ENCODE data around the gene FLRT2. TPM values are rescaled to one million over a fixed set of nuclear protein-coding genes. Genes with fewer than 3 reads are reported as not detected.

The FLRT2 gene
- total RNA-seq, 1 experiment from 2014 or later: not detected

- no peak overlapping the region for H3K4me3 Mint-ChIP-seq (ENCODE audit: low read depth, unreplicated experiment)
- intact Hi-C loops (cut with micrococcal nuclease; ENCODE audit: unreplicated experiment): no loop called here
- BruUV-seq (replicated peaks): no TSS peak
- H3K9me3 Mint-ChIP-seq (ENCODE audit: low read depth, unreplicated experiment): peaks cover 11% of the 10 kb centered on the region
- no peak for DNase-seq
- no peak for TF ChIP-seq CTCF (IDR thresholded peaks at IDR 0.05; ENCODE audit: unreplicated experiment)
- H3K27ac Mint-ChIP-seq (ENCODE audit: unreplicated experiment): no peak overlapping the region
- no peaks in the 10 kb centered on the region for H3K4me1 Mint-ChIP-seq (ENCODE audit: low read depth, unreplicated experiment)
- no peaks in the 10 kb centered on the region for H3K27me3 Mint-ChIP-seq (ENCODE audit: unreplicated experiment)
- H3K36me3 Mint-ChIP-seq (ENCODE audit: insufficient read depth, unreplicated experiment): no peaks in the 10 kb centered on the region
- CTCF ChIA-PET: no interaction called here
Measured at GRCh38 chr14:85616386-85616885, 86.5 kb downstream of the FLRT2 start.

GRCh38 chr14:85616886-85617285 is 86.9 kb downstream of the FLRT2 start:
- no peak for TF ChIP-seq CTCF (IDR thresholded peaks at IDR 0.05; ENCODE audit: unreplicated experiment)
- Mint-ChIP-seq H3K9me3 (ENCODE audit: low read depth, unreplicated experiment) (peaks cover 8% of the 10 kb centered on the region), H3K4me1 (ENCODE audit: low read depth, unreplicated experiment) (no peaks in the 10 kb centered on the region), H3K27ac (ENCODE audit: unreplicated experiment) (no peak overlapping the region), H3K36me3 (ENCODE audit: insufficient read depth, unreplicated experiment) (no peaks in the 10 kb centered on the region), H3K27me3 (ENCODE audit: unreplicated experiment) (no peaks in the 10 kb centered on the region), H3K4me3 (ENCODE audit: low read depth, unreplicated experiment) (no peak overlapping the region)
- DNase-seq: no peak
- CTCF ChIA-PET: no interaction called here
- no TSS peak for BruUV-seq (replicated peaks)
- intact Hi-C loops (cut with micrococcal nuclease; ENCODE audit: unreplicated experiment): no loop called here

- Mint-ChIP-seq H3K27me3 (ENCODE audit: unreplicated experiment) (no peaks in the 10 kb centered on the region), H3K27ac (ENCODE audit: unreplicated experiment) (no peak overlapping the region), H3K4me3 (ENCODE audit: low read depth, unreplicated experiment) (no peak overlapping the region), H3K36me3 (ENCODE audit: insufficient read depth, unreplicated experiment) (no peaks in the 10 kb centered on the region), H3K4me1 (ENCODE audit: low read depth, unreplicated experiment) (no peaks in the 10 kb centered on the region), H3K9me3 (ENCODE audit: low read depth, unreplicated experiment) (peaks cover 8% of the 10 kb centered on the region)
- no TSS peak for BruUV-seq (replicated peaks)
- CTCF ChIA-PET: no interaction called here
- DNase-seq: no peak
- intact Hi-C loops (cut with micrococcal nuclease; ENCODE audit: unreplicated experiment): no loop called here
- no peak for TF ChIP-seq CTCF (IDR thresholded peaks at IDR 0.05; ENCODE audit: unreplicated experiment)
Measured at GRCh38 chr14:85617791-85618190, 87.8 kb downstream of the FLRT2 start.

GRCh38 chr14:85618390-85618789 is 88.4 kb downstream of the FLRT2 start:
- no peaks in the 10 kb centered on the region for H3K27me3 Mint-ChIP-seq (ENCODE audit: unreplicated experiment)
- H3K36me3 Mint-ChIP-seq (ENCODE audit: insufficient read depth, unreplicated experiment): no peaks in the 10 kb centered on the region
- H3K4me1 Mint-ChIP-seq (ENCODE audit: low read depth, unreplicated experiment): no peaks in the 10 kb centered on the region
- TF ChIP-seq CTCF (IDR thresholded peaks at IDR 0.05; ENCODE audit: unreplicated experiment): no peak
- intact Hi-C loops (cut with micrococcal nuclease; ENCODE audit: unreplicated experiment): no loop called here
- peaks cover 7% of the 10 kb centered on the region for H3K9me3 Mint-ChIP-seq (ENCODE audit: low read depth, unreplicated experiment)
- no TSS peak for BruUV-seq (replicated peaks)
- CTCF ChIA-PET: no interaction called here
- no peak overlapping the region for H3K4me3 Mint-ChIP-seq (ENCODE audit: low read depth, unreplicated experiment)
- no peak overlapping the region for H3K27ac Mint-ChIP-seq (ENCODE audit: unreplicated experiment)
- DNase-seq: no peak
